Kidney (tissue), 14 donors: ENCODE measurements around the gene CD180. TPM values are rescaled to one million over a fixed set of nuclear protein-coding genes. Genes with fewer than 3 reads are reported as not detected.

Experiments used
- DNase-seq, 5 donors: peaks; one replicate each; pipeline ENCODE4 v3.0.0-alpha.2; 2013 to 2020
- FAIRE-seq: peaks from 2 replicates; lab custom pipeline; 2012; peaks lifted over from hg19 to GRCh38; lab: Jason Lieb, UNC
- H3K27ac ChIP-seq, 2 donors: one replicate each; pipeline ENCODE4 v1.7.0; 2013; ENCODE audit warnings: low read depth in 2 of 2, low read length in 2 of 2, inconsistent platforms in 1 of 2
- H3K27me3 ChIP-seq: one replicate; pipeline ENCODE4 v1.7.1; 2013; ENCODE audit warnings: low read length, inconsistent platforms; ENCODE audit not compliant: control insufficient read depth, insufficient read depth
- H3K36me3 ChIP-seq, 3 donors: one replicate each; pipeline versions ENCODE4 v1.7.0 to v1.7.1; 2013; ENCODE audit warnings: low read length in 3 of 3, control low read depth in 1 of 3, inconsistent platforms in 1 of 3; ENCODE audit not compliant: insufficient read depth in 3 of 3, control insufficient read depth in 2 of 3
- H3K4me1 ChIP-seq, 3 donors: one replicate each; pipeline versions ENCODE4 v1.7.0 to v1.7.1; 2013; ENCODE audit warnings: low read length in 3 of 3, inconsistent platforms in 1 of 3, low read depth in 1 of 3; ENCODE audit not compliant: control insufficient read depth in 2 of 3, insufficient read depth in 2 of 3
- H3K4me3 ChIP-seq, 3 donors: one replicate each; pipeline versions ENCODE4 v1.7.0 to v1.8.1; 2013; ENCODE audit warnings: low read length in 3 of 3, control low read depth in 1 of 3, inconsistent platforms in 1 of 3
- H3K9ac ChIP-seq, 3 donors: one replicate each; pipeline versions ENCODE4 v1.7.0 to v1.7.1; 2013; ENCODE audit warnings: low read length in 3 of 3, control low read depth in 1 of 3, inconsistent platforms in 1 of 3
- H3K9me3 ChIP-seq, 3 donors: one replicate each; pipeline versions ENCODE4 v1.7.0 to v1.7.1; 2013; ENCODE audit warnings: low read length in 3 of 3, control low read depth in 1 of 3, inconsistent platforms in 1 of 3; ENCODE audit not compliant: control insufficient read depth in 2 of 3, insufficient read depth in 1 of 3
- intact Hi-C: fragments of 100-400 bp; cut with DNase I; formaldehyde crosslinking; loops from one replicate; pipeline ENCODE4 v1.11.1; 2022
- polyA plus RNA-seq: library from polyadenylated mRNA; stranded (reverse); fragments of 350-450 nt; fragmentation: Illumina TruSeq; extraction: RNeasy Lipid Tissue Mini Kit (QIAGEN cat#74804); gene quantifications from one replicate; pipeline ENCODE4 v1.2.3, GENCODE V29; 2014; ENCODE audit warnings: low read depth, low replicate concordance; ENCODE audit not compliant: insufficient read depth
- total RNA-seq: library from RNA; stranded (reverse); fragmentation: NEBNext Ultra II Directional; extraction: Animal tissue kit (Norgen Biotek cat#: 25700); gene quantifications from one replicate; pipeline ENCODE4 v1.2.1, GENCODE V29; 2021
- TF ChIP-seq, protein P1 (sequence below): IDR thresholded peaks from 3 replicates; pipeline ENCODE4 v1.5.1; 2012; ENCODE audit warnings: mild to moderate bottlenecking, moderate library complexity, borderline replicate concordance; ENCODE audit not compliant: insufficient read depth; ENCODE audit errors: extremely low read depth
- donor health status: control.
- donor health status: control.
- donor health status: control.
- donor health status: control.
- donor health status: control.
- donor health status: DM: yes; HTN: yes; CAD: no.
- donor health status: Normal renal cell carcinoma (clear cell type).

CD180 gene
- total and polyA plus RNA-seq, 2 donors from 2014 or later: 0.28 to 3.3 TPM

DNA sequence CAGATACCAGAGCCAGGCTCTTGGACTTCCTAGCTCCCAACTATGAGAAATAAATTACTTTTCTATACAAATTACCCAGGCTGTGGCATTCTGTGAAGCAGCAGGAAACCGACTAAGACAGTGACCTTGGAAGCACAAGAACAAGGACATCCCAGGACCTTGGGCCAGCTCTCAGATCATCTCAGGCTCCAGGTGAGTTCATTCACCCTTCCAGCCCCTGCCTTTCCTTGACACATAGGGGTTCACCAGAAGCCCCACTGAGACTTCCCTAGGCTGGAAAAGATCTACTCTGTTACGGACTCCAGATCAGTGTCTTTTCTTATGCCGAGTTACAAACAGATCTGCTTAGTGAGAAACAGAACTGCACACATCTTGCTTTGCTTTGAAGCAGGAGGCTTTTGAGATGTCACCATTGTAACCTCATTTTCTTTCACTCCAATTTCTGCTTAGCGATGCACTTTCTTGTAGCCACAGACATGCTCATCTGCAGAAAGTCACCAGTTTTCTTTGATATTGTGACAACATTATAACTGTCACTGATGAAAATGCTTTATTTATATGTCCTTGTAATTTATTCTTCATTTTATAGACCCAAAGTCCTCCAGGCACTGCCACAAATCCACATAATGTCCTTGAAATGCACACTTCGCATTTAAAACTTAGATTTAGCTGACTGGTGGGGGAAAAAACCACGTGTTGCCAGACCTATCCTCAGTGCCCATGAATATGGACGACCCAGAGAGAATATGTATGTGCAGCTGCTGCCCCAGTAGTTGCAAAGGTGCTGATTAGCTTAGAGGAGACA, 8.1 kb downstream of the CD180 start:
- TF ChIP-seq, protein P1, sequence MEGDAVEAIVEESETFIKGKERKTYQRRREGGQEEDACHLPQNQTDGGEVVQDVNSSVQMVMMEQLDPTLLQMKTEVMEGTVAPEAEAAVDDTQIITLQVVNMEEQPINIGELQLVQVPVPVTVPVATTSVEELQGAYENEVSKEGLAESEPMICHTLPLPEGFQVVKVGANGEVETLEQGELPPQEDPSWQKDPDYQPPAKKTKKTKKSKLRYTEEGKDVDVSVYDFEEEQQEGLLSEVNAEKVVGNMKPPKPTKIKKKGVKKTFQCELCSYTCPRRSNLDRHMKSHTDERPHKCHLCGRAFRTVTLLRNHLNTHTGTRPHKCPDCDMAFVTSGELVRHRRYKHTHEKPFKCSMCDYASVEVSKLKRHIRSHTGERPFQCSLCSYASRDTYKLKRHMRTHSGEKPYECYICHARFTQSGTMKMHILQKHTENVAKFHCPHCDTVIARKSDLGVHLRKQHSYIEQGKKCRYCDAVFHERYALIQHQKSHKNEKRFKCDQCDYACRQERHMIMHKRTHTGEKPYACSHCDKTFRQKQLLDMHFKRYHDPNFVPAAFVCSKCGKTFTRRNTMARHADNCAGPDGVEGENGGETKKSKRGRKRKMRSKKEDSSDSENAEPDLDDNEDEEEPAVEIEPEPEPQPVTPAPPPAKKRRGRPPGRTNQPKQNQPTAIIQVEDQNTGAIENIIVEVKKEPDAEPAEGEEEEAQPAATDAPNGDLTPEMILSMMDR: no peak
- no peaks in the 10 kb centered on the region for H3K9me3 ChIP-seq
- H3K36me3 ChIP-seq: no peaks in the 10 kb centered on the region
- H3K27ac ChIP-seq: no peak overlapping the region
- peaks cover 0 to 2% (median 0%) of the 10 kb centered on the region in 3 donors for H3K4me1 ChIP-seq
- DNase-seq: no peak
- intact Hi-C loops: no loop called here
- no peak overlapping the region for H3K4me3 ChIP-seq
- no peak overlapping the region for H3K9ac ChIP-seq
- H3K27me3 ChIP-seq: no peaks in the 10 kb centered on the region
- FAIRE-seq: no peak

DNA sequence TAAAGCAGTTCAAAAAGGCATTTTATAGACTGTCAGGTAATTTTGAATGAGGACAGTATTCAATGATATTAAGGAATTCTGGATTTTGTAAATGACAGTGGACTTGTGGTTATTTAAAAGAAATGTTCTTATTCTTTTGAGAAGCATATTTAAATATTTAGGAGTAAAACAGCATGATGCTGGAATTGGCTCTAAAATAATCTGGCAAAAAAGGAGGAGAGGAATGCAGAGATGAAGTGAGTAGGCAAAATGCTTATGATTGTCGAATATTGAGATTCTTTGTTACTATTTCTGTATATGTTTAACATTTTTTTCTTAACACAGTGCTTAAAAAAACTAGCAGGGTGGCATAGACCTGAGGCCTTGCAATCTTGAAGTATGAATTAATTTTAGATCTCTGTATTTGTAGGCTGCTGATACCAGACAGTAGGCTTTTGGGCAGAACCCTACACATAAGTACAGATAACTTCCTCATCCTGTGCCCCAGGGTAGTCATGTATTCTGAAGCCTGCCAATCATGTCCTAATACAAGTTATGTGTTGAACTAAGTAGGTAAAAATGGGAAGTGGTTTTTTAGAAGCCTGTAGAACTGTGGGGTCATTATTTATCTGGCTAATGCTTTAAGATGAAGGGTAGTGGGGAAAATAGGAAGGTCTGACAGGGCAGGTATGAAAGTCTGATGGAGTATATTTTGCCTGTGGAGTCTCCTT, 9.4 kb downstream of the CD180 start:
- no peak for FAIRE-seq
- intact Hi-C loops: no loop called here

DNA sequence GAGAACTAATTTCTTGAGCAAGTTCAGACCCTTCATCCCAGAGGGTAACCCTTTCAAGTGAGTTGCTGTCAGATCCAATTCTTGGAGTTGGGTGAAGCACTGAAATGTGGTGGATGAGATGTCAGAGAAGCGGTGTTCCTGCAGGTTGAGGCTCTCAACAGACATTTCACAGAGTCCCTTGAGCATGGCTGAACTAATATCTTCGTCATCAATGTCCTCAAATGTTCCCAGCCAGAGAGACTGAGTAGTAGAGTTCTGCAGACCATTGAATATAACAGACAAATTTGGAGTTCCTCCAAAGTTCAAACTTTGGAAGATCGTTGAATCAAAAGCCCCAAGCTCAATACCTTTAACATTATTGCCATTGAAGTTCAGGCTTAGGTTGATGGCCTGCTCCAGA, 12.7 kb downstream of the CD180 start:
- intact Hi-C loops: no loop called here
- Histone ChIP-seq H3K27ac (no peak overlapping the region), H3K9me3 (no peaks in the 10 kb centered on the region), H3K36me3 (no peaks in the 10 kb centered on the region), H3K4me1 (peaks cover 0 to 7% (median 3%) of the 10 kb centered on the region in 3 donors), H3K9ac (no peak overlapping the region), H3K4me3 (no peak overlapping the region), H3K27me3 (no peaks in the 10 kb centered on the region)
- DNase-seq (no peak), FAIRE-seq (no peak)
- TF ChIP-seq, protein P1: no peak

More for the DNA sequence above, 9.4 kb downstream of the CD180 start:
- TF ChIP-seq, protein P1: no peak
- Histone ChIP-seq H3K36me3 (no peaks in the 10 kb centered on the region), H3K27me3 (no peaks in the 10 kb centered on the region), H3K9ac (no peak overlapping the region), H3K9me3 (no peaks in the 10 kb centered on the region), H3K27ac (no peak overlapping the region), H3K4me1 (peaks cover 0 to 3% (median 0%) of the 10 kb centered on the region in 3 donors), H3K4me3 (no peak overlapping the region)
- no peak for DNase-seq
